Endothelial cell (in vitro differentiated cells): ENCODE measurements around the gene RNF220. TPM values are rescaled to one million over a fixed set of nuclear protein-coding genes. Genes with fewer than 3 reads are reported as not detected.

ENCODE experiments used
- DNase-seq: peaks from one replicate; pipeline ENCODE4 v3.0.0; 2021; ENCODE audit warnings: low spot score
- H3K27ac Mint-ChIP-seq: one replicate; pipeline ENCODE4 v1.8.0; 2021; ENCODE audit warnings: mixed read lengths, inconsistent platforms; ENCODE audit not compliant: unreplicated experiment
- H3K27me3 Mint-ChIP-seq: one replicate; pipeline ENCODE4 v1.8.0; 2021; ENCODE audit warnings: mild to moderate bottlenecking, moderate library complexity, mixed read lengths, inconsistent platforms; ENCODE audit not compliant: unreplicated experiment
- H3K36me3 Mint-ChIP-seq: one replicate; pipeline ENCODE4 v1.8.0; 2021; ENCODE audit warnings: mild to moderate bottlenecking, low read depth, mixed read lengths, inconsistent platforms; ENCODE audit not compliant: unreplicated experiment
- H3K4me1 Mint-ChIP-seq: one replicate; pipeline ENCODE4 v1.8.0; 2021; ENCODE audit warnings: mild to moderate bottlenecking, mixed read lengths, inconsistent platforms; ENCODE audit not compliant: unreplicated experiment
- H3K4me3 Mint-ChIP-seq: one replicate; pipeline ENCODE4 v1.8.0; 2021; ENCODE audit warnings: mild to moderate bottlenecking, mixed read lengths, inconsistent platforms; ENCODE audit not compliant: unreplicated experiment
- H3K9me3 Mint-ChIP-seq: one replicate; pipeline ENCODE4 v1.8.0; 2021; ENCODE audit warnings: mixed read lengths, inconsistent platforms; ENCODE audit not compliant: unreplicated experiment
- total RNA-seq: library from RNA; stranded (reverse); fragmentation: NEBNext Ultra II Directional; extraction: Animal tissue kit (Norgen Biotek cat#: 25700); gene quantifications from one replicate; pipeline ENCODE4 v1.2.1, GENCODE V29; 2021; ENCODE audit not compliant: unreplicated experiment
- TF ChIP-seq, protein P1 (sequence below): fragments of 200-600 bp; sonication (generic); IDR thresholded peaks from one replicate; pipeline ENCODE4 v1.5.0; 2021; ENCODE audit warnings: antibody characterized with exemption; ENCODE audit not compliant: unreplicated experiment

The RNF220 gene
- total RNA-seq, 1 donor from 2014 or later = 87.5 TPM

DNA sequence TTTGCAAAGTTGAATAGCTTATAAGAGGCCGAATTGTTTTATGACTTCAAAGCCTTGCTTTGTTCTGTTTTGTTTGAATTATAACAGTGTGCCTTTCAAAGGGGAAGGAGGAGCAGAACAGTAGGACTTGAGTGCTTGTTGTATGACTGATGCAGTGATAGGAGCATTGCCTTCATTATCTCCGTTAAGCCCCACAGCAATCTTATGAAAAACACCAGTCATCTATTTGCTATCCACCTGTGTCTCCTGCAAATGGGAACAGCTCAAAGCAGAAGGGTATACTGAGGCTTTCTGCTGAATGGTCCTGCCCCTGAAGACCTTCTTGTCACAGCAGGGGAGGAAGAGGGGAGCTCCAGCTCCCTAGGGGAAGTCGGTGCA, 127.5 kb downstream of the RNF220 start:
- peaks cover 2% of the 10 kb centered on the region for H3K27me3 Mint-ChIP-seq
- H3K4me1 Mint-ChIP-seq = peaks cover 7% of the 10 kb centered on the region
- no peaks in the 10 kb centered on the region for H3K9me3 Mint-ChIP-seq
- H3K27ac Mint-ChIP-seq = no peak overlapping the region
- peaks cover under 1% of the 10 kb centered on the region for H3K36me3 Mint-ChIP-seq
- TF ChIP-seq, protein P1, sequence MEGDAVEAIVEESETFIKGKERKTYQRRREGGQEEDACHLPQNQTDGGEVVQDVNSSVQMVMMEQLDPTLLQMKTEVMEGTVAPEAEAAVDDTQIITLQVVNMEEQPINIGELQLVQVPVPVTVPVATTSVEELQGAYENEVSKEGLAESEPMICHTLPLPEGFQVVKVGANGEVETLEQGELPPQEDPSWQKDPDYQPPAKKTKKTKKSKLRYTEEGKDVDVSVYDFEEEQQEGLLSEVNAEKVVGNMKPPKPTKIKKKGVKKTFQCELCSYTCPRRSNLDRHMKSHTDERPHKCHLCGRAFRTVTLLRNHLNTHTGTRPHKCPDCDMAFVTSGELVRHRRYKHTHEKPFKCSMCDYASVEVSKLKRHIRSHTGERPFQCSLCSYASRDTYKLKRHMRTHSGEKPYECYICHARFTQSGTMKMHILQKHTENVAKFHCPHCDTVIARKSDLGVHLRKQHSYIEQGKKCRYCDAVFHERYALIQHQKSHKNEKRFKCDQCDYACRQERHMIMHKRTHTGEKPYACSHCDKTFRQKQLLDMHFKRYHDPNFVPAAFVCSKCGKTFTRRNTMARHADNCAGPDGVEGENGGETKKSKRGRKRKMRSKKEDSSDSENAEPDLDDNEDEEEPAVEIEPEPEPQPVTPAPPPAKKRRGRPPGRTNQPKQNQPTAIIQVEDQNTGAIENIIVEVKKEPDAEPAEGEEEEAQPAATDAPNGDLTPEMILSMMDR = no peak
- no peak overlapping the region for H3K4me3 Mint-ChIP-seq
- no peak for DNase-seq

DNA sequence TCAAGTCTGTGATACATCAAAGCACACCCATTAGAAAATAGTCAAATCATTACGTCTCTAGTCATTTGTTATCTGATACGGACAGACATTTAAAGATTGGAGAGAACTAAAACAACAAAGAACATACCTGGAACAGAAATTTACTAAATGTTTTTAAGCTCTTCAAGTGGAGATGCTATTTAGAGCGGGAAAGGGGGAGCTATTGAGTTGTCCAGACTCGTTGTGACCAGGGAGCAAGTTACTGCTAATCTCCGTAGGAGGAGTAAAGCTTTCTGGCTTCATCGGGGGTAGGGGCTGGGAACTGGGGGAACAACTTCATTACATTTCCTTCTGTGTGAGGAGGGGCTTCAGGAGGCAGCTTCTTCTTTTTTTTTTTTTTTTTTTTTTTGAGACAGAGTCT, 129.7 kb downstream of the RNF220 start:
- TF ChIP-seq, protein P1 = no peak

DNA sequence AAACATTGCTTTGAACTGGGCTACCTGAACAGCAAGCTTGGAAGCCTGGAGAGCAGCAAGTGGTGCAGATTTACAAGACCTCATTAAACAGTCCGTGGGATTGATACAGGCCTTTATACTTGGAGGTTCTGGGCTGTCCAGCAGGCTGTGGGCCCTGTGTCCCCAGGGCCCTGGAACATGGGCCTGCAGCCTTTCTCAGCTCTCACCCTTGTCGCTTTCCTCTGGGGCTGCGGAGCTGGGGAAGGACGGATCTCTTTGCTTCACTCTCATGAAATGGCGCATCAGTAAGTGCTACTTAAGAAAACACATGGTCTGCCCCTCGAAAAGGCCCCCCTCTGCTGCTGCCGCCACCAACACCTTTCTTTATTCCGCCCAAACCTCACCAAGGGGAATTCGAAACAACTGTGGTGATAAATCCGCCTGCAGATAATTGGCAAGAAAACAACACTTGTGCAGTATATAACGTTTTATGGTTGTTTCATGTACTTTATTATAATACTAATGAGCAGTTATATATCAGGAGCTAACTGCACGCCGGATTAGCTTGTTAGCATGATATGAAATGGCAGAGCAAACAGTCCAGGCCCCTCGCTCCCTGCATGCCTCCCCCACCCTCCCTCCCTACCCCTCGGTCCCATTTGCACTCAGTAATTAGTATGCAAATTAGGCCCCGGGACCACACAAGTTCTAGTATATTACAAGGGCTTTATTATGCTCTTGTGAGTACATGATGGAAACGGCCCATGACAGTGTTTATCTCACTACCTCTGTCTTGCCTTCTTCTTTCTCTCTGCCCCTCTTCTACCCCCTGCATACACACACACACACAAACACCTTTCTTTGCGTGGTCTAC, 131.5 kb downstream of the RNF220 start:
- Mint-ChIP-seq H3K27me3 (peaks cover 9% of the 10 kb centered on the region), H3K4me3 (no peak overlapping the region), H3K9me3 (no peaks in the 10 kb centered on the region), H3K36me3 (peaks cover 9% of the 10 kb centered on the region), H3K27ac (no peak overlapping the region), H3K4me1 (peaks cover 7% of the 10 kb centered on the region)
- TF ChIP-seq, protein P1 = no peak
- DNase-seq = no peak

More for the DNA sequence above, 129.7 kb downstream of the RNF220 start:
- no peak overlapping the region for H3K4me3 Mint-ChIP-seq
- no peak overlapping the region for H3K27ac Mint-ChIP-seq
- H3K36me3 Mint-ChIP-seq = peaks cover 7% of the 10 kb centered on the region
- DNase-seq = no peak
- H3K27me3 Mint-ChIP-seq = peaks cover 5% of the 10 kb centered on the region
- no peaks in the 10 kb centered on the region for H3K9me3 Mint-ChIP-seq
- H3K4me1 Mint-ChIP-seq = peaks cover 7% of the 10 kb centered on the region

DNA sequence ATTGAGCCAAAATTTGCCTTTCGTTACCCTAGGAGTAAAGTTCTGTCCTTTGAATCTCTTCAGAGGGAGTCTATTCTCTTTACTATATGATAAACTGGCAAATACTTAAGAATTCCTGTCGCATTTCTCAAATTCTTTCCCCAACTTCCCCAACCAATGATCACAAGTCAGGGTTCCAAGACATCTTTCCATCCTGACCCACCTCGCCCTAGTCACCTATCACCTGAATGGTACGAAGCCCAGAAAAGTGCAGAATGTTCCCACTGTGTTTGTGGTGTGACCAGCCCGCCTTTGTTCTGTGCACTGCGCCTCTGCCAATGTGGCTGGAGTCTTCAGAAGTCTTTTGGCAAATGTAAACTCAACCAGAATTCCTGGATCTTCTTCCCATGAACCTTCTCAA, 132.5 kb downstream of the RNF220 start:
- Mint-ChIP-seq H3K9me3 (no peaks in the 10 kb centered on the region), H3K4me3 (peak overlapping the region; percentile 37), H3K4me1 (peaks cover 8% of the 10 kb centered on the region), H3K27ac (no peak overlapping the region), H3K36me3 (peaks cover 10% of the 10 kb centered on the region), H3K27me3 (peaks cover 9% of the 10 kb centered on the region)
- TF ChIP-seq, protein P1 = no peak
- DNase-seq = no peak

DNA sequence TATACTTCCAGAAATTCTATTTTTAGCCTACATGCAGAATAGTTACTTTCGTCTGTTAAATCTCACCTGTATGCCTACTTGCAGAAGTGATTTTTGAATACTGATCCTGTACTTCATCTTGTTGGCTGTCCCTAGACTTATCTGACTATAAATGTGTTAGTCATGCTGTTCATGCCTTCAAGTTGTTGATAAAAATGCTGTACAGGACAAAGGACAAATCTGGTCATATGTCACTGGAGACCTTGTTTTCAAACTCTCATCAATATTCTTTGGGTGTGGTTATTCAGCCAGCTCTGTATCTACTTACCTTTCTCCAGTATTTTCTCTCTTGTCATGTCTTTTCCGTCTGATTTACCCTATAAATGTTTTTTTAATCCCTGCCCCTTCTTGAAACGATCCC, 132.9 kb downstream of the RNF220 start:
- H3K36me3 Mint-ChIP-seq = peaks cover 10% of the 10 kb centered on the region
- H3K27ac Mint-ChIP-seq = no peak overlapping the region
- no peak for DNase-seq
- peaks cover 9% of the 10 kb centered on the region for H3K27me3 Mint-ChIP-seq
- peaks cover 6% of the 10 kb centered on the region for H3K4me1 Mint-ChIP-seq
- peak overlapping the region; percentile 37 for H3K4me3 Mint-ChIP-seq
- no peaks in the 10 kb centered on the region for H3K9me3 Mint-ChIP-seq
- TF ChIP-seq, protein P1 = no peak
